SK-N-SH treated with all-trans-retinoic acid at 6 μM for 48 hours (cell line): ENCODE data around the gene KLHL29.

Experiments
- ATAC-seq: fragments of 200-7000 bp; cut with Tn5 transposase; 3 replicates; pipeline ENCODE4 v1.9.1; 2020; ENCODE audit warnings: mild to moderate bottlenecking, moderate library complexity
- ARNTL ChIP-seq: fragments of 450-650 bp; formaldehyde crosslinking; IDR thresholded peaks from 2 replicates; pipeline ENCODE4 v1.5.0; 2020; ENCODE audit warnings: low read depth, mild to moderate bottlenecking, moderate library complexity, borderline replicate concordance
- BACH2 ChIP-seq: fragments of 250-450 bp; sonication (Bioruptor Pico); IDR thresholded peaks from 2 replicates; pipeline ENCODE4 v1.9.0; 2021; ENCODE audit warnings: mild to moderate bottlenecking, borderline replicate concordance
- CSDC2 ChIP-seq: fragments of 250-450 bp; sonication (Bioruptor Pico); IDR thresholded peaks from 2 replicates; pipeline ENCODE4 v1.5.0; 2020; ENCODE audit warnings: mild to moderate bottlenecking, moderate library complexity
- ESRRG ChIP-seq: fragments of 250-450 bp; sonication (Bioruptor Pico); IDR thresholded peaks from 2 replicates; pipeline ENCODE4 v1.6.1; 2021; ENCODE audit warnings: mild to moderate bottlenecking
- GLIS3 ChIP-seq: fragments of 250-450 bp; sonication (Bioruptor Pico); IDR thresholded peaks from 2 replicates; pipeline ENCODE4 v1.5.0; 2020; ENCODE audit warnings: mild to moderate bottlenecking, moderate library complexity
- OSR1 ChIP-seq: fragments of 250-450 bp; sonication (Bioruptor Pico); IDR thresholded peaks from 2 replicates; pipeline ENCODE4 v1.8.0; 2022; ENCODE audit warnings: moderate library complexity, mild to moderate bottlenecking, inconsistent platforms
- PPARA ChIP-seq: fragments of 250-450 bp; sonication (Bioruptor Pico); IDR thresholded peaks from 2 replicates; pipeline ENCODE4 v1.5.0; 2020; ENCODE audit warnings: mild to moderate bottlenecking, borderline replicate concordance
- RARB ChIP-seq: fragments of 250-450 bp; sonication (Bioruptor Pico); IDR thresholded peaks from 2 replicates; pipeline ENCODE4 v1.8.0; 2021; ENCODE audit warnings: mild to moderate bottlenecking, moderate library complexity
- SNAI2 ChIP-seq: fragments of 250-450 bp; sonication (Bioruptor Pico); IDR thresholded peaks from 2 replicates; pipeline ENCODE4 v1.5.0; 2020; ENCODE audit warnings: mild to moderate bottlenecking, moderate library complexity
- TCF4 ChIP-seq: fragments of 250-450 bp; sonication (Bioruptor Pico); IDR thresholded peaks from 2 replicates; pipeline ENCODE4 v1.8.0; 2021; ENCODE audit warnings: mild to moderate bottlenecking, moderate library complexity, borderline replicate concordance
- ZC3H10 ChIP-seq: fragments of 250-450 bp; sonication (Bioruptor Pico); IDR thresholded peaks from 2 replicates; pipeline ENCODE4 v1.5.1; 2021; ENCODE audit warnings: mild to moderate bottlenecking, moderate library complexity
- ZFP30 ChIP-seq: fragments of 450-650 bp; formaldehyde crosslinking; IDR thresholded peaks from 2 replicates; pipeline ENCODE4 v1.5.0; 2022; ENCODE audit warnings: mild to moderate bottlenecking, moderate library complexity
- ZNF70 ChIP-seq: fragments of 450-650 bp; formaldehyde crosslinking; IDR thresholded peaks from 2 replicates; pipeline ENCODE4 v1.5.0; 2020; ENCODE audit warnings: mild to moderate bottlenecking, moderate library complexity
- ZNF8 ChIP-seq: fragments of 450-650 bp; formaldehyde crosslinking; IDR thresholded peaks from 2 replicates; pipeline ENCODE4 v1.5.0; 2020; ENCODE audit warnings: mild to moderate bottlenecking, moderate library complexity
- TF ChIP-seq, protein P1 (sequence below): fragments of 250-450 bp; sonication (Bioruptor Pico); IDR thresholded peaks from 2 replicates; pipeline ENCODE4 v1.5.1; 2021; ENCODE audit warnings: mild to moderate bottlenecking, moderate library complexity
- TF ChIP-seq, protein P2 (sequence below): fragments of 250-450 bp; sonication (Bioruptor Pico); IDR thresholded peaks from 2 replicates; pipeline ENCODE4 v1.5.0; 2020; ENCODE audit warnings: mild to moderate bottlenecking, moderate library complexity
- TF ChIP-seq, protein P3 (sequence below): fragments of 250-450 bp; sonication (Bioruptor Pico); IDR thresholded peaks from 2 replicates; pipeline ENCODE4 v1.8.0; 2020; ENCODE audit warnings: mild to moderate bottlenecking, moderate library complexity, borderline replicate concordance
- TF ChIP-seq, protein P4 (sequence below): fragments of 250-450 bp; sonication (Bioruptor Pico); IDR thresholded peaks from 2 replicates; pipeline ENCODE4 v1.8.0; 2021; ENCODE audit warnings: low read depth, mild to moderate bottlenecking, moderate library complexity, borderline replicate concordance

The KLHL29 gene

DNA sequence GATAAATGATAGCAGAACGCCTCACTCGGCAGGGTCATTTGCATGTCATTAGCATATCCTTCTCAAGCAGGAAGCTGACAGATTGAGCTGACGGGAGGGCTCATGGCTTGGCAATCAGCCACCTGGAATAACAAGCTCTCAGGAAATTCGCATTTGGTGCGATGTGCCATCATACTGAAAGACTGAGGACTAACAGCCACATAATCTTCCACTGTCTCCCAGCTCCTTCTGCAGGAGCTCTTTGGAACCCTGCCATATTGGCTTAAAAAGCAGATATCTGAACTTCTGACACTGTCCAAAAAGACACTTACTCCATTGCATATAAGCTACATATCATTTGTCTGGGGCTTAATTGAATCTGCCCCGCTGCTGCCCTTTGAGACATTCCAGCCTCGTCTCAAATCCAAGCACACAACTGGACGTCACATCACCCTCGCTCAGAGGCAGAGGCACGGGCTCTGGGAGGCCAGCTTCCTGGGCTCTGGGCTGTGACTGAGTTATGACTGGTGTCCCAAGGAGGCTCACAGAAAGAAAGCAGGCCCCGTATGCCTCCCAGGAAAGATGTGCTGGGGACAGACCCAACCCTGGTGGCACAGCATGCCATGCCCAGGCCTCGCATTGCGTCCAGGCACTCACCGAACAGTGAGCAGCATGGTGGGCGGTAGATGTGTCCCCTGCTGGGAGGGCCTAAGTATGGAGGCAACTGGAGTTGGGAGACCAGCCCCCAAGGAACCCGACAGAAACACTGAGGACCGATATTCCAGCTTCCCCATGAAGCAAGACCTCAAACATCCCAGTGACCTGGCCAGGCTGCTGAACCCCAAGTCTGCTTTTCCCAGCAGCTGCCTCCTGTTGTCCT lies 314.0 kb downstream of the KLHL29 start (continued):
- TF ChIP-seq, protein P1, sequence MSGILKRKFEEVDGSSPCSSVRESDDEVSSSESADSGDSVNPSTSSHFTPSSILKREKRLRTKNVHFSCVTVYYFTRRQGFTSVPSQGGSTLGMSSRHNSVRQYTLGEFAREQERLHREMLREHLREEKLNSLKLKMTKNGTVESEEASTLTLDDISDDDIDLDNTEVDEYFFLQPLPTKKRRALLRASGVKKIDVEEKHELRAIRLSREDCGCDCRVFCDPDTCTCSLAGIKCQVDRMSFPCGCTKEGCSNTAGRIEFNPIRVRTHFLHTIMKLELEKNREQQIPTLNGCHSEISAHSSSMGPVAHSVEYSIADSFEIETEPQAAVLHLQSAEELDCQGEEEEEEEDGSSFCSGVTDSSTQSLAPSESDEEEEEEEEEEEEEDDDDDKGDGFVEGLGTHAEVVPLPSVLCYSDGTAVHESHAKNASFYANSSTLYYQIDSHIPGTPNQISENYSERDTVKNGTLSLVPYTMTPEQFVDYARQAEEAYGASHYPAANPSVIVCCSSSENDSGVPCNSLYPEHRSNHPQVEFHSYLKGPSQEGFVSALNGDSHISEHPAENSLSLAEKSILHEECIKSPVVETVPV (CRISPR knock-in tag): peak; percentile 83

DNA sequence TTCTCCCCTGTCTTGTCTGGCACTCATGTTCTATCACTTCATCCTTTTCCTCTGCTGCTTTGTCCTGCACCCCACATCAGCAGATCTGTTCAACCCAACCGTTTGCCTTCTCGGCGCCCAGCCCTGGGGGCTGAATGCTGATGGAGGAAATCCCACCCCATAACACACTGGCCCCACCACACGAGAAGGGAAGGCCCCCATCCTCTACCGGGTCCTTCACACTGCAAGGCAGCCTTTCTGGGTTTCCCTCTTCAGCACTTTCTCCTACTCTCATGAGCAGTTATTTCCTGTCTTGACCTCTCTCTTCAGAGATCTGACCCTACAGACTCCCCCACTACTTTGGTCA lies 314.6 kb downstream of the KLHL29 start:
- ATAC-seq: no peak
- TF ChIP-seq OSR1: no peak
- no peak for TF ChIP-seq ARNTL (CRISPR knock-in tag)
- TF ChIP-seq, protein P2, sequence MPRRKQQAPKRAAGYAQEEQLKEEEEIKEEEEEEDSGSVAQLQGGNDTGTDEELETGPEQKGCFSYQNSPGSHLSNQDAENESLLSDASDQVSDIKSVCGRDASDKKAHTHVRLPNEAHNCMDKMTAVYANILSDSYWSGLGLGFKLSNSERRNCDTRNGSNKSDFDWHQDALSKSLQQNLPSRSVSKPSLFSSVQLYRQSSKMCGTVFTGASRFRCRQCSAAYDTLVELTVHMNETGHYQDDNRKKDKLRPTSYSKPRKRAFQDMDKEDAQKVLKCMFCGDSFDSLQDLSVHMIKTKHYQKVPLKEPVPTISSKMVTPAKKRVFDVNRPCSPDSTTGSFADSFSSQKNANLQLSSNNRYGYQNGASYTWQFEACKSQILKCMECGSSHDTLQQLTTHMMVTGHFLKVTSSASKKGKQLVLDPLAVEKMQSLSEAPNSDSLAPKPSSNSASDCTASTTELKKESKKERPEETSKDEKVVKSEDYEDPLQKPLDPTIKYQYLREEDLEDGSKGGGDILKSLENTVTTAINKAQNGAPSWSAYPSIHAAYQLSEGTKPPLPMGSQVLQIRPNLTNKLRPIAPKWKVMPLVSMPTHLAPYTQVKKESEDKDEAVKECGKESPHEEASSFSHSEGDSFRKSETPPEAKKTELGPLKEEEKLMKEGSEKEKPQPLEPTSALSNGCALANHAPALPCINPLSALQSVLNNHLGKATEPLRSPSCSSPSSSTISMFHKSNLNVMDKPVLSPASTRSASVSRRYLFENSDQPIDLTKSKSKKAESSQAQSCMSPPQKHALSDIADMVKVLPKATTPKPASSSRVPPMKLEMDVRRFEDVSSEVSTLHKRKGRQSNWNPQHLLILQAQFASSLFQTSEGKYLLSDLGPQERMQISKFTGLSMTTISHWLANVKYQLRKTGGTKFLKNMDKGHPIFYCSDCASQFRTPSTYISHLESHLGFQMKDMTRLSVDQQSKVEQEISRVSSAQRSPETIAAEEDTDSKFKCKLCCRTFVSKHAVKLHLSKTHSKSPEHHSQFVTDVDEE: no peak
- TF ChIP-seq, protein P3, sequence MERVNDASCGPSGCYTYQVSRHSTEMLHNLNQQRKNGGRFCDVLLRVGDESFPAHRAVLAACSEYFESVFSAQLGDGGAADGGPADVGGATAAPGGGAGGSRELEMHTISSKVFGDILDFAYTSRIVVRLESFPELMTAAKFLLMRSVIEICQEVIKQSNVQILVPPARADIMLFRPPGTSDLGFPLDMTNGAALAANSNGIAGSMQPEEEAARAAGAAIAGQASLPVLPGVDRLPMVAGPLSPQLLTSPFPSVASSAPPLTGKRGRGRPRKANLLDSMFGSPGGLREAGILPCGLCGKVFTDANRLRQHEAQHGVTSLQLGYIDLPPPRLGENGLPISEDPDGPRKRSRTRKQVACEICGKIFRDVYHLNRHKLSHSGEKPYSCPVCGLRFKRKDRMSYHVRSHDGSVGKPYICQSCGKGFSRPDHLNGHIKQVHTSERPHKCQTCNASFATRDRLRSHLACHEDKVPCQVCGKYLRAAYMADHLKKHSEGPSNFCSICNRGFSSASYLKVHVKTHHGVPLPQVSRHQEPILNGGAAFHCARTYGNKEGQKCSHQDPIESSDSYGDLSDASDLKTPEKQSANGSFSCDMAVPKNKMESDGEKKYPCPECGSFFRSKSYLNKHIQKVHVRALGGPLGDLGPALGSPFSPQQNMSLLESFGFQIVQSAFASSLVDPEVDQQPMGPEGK (CRISPR knock-in tag): no peak
- TF ChIP-seq ZC3H10 (CRISPR knock-in tag): no peak
- TF ChIP-seq ZNF70 (CRISPR knock-in tag): no peak
- no peak for TF ChIP-seq ZFP30 (CRISPR knock-in tag)
- TF ChIP-seq, protein P4, sequence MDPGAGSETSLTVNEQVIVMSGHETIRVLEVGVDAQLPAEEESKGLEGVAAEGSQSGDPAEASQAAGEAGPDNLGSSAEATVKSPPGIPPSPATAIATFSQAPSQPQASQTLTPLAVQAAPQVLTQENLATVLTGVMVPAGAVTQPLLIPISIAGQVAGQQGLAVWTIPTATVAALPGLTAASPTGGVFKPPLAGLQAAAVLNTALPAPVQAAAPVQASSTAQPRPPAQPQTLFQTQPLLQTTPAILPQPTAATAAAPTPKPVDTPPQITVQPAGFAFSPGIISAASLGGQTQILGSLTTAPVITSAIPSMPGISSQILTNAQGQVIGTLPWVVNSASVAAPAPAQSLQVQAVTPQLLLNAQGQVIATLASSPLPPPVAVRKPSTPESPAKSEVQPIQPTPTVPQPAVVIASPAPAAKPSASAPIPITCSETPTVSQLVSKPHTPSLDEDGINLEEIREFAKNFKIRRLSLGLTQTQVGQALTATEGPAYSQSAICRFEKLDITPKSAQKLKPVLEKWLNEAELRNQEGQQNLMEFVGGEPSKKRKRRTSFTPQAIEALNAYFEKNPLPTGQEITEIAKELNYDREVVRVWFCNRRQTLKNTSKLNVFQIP (CRISPR knock-in tag): no peak
- TF ChIP-seq CSDC2 (CRISPR knock-in tag): no peak
- no peak for TF ChIP-seq RARB (CRISPR knock-in tag)
- TF ChIP-seq, protein P1 (CRISPR knock-in tag): no peak
- TF ChIP-seq BACH2 (CRISPR knock-in tag): no peak
- no peak for TF ChIP-seq TCF4 (CRISPR knock-in tag)
- TF ChIP-seq SNAI2: no peak
- TF ChIP-seq ZNF8 (CRISPR knock-in tag): no peak
- TF ChIP-seq ESRRG (CRISPR knock-in tag): no peak
- no peak for TF ChIP-seq PPARA (CRISPR knock-in tag)
- TF ChIP-seq, all 23 proteins: peak for 0

DNA sequence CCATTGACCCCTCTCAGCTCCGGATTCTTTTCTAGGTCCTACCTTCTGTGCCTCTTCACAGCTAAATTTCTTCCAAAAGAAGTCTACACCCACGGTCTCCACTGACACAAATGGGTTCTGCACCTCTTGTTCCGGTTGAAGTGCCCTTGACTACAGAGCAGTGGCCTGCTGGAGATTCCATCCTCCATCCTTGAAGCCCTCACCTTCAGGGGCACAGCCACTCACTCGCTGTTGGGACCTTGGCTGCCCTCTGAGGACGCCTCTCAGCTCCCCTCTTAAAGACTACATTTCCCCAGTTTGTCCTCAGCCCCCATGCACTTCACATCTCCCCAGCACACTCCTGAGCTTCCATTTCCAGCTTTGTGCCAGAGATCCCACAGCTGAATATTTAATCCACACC lies 315.6 kb downstream of the KLHL29 start:
- no peak for ATAC-seq
- TF ChIP-seq SNAI2 (no peak), PPARA (CRISPR knock-in tag) (no peak), OSR1 (no peak), GLIS3 (CRISPR knock-in tag) (no peak), ARNTL (CRISPR knock-in tag) (no peak), ZNF70 (CRISPR knock-in tag) (no peak), TCF4 (CRISPR knock-in tag) (no peak)
- TF ChIP-seq, protein P3 (CRISPR knock-in tag): no peak
